Activated gamma-delta T cell (primary cell): ENCODE data around the gene DIPK1B.

ENCODE experiments used
- DNase-seq: peaks from one replicate; lab custom pipeline; 2025; lab: John Stamatoyannopoulos, UW

DIPK1B gene

DNA sequence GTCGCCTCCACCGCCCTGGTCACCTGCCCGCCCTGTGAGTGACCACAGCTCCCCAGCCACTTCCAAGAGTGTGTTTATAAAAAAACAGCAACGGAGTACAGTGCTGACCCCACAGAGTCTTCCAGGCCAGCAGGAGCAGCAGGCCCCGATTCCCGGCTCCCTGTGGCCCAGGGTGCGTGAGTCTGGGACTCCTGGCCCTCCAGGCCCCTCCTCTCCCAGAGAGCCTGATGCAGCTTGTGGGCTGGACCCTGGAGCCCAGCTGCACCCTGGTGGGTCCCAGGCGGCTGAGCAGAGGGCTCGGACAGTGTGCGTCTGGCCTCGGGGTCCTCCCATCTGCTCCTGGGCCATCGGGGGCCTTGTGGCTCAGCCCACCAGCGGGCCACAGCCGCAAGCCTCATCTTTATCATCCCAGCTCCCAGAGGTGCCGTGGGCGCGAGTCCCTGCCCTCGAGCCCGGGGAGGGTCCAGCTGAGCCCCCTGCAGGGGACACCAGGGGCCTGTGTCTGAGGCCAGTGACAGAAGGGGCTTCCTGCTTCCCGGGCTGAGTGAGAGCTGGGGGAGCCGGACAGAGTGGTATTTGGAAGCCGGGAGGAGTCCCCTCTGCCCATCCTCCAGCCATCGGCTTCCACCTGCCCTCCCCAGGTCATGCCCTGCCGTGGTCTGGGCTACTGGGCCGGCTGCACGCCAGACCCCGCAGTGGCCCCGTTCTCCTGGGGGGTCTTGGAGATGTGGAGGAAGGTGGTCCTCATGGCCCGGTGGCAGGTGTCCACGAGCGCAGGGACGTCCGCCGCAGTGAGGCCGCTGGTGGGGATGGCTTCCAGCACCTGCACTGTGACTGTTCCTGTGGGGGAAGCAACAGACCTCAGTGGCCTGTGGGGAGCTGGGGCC lies 39.0 kb upstream of the DIPK1B start:
- DNase-seq = no peak

DNA sequence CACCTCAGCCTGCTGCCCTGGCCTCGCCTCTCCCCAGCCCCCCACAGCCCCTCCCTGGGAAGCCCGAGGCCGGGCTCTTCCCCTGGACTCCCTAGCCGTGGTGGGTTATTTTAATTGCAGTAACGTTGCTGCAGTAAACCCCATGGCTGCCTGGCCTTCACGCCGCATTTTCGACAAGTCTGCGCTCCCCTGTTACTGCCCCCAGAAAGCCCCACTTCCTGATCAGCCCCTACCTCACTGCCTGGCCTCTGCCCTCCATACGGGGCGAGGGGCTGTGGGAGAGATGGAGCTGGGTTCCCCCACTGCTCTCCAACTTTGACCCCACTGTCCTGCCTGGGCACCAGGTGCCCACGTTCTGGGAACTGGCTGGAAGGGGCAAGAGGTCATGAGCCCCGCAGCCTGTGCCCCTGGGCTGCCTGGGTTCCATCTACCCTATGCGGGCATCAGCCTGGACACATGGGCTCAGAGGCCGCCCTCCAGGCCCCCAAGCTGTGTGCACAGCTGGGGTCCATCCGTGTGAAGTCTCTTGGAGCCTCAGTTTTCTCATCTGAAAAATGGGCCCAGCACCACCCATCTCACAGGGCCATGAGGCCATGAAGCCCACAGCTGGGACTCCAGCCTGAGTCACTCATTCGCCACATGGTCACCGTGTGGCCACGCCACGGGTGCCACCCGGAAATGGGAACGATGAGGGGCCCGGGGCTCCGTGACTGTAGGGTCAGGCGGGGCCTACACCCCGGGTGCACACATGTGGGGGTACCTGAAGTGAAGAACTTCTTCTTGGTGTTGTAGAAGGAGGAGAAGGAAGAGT lies 38.2 kb upstream of the DIPK1B start:
- DNase-seq = no peak

DNA sequence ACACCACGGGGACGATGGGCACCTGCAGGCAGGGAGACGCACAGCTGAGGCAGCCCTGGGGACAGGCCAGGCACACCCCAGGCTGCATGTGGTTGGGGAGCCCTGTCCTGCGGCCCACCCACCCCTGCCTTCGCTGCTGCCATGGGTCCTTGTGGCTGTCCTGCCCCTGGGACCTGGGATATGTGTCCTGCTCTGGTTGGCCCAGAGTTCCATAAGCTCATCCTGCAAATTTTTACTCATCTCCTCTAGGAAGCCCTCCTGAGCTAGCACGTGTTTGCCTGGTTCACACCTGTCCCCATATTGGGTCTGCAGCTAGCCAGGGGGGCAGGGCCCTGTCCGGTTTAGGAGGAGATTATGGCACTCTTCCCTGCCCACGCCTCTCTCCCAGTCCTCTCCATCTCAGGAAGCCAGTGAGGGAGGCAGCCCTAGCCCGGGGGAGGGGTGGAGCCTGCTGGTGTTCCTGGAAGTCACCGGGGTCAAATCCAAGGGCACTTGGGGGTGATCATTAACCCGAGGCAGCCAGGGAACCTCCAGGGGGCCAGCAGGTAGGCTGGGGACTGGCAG lies 37.5 kb upstream of the DIPK1B start:
- no peak for DNase-seq

DNA sequence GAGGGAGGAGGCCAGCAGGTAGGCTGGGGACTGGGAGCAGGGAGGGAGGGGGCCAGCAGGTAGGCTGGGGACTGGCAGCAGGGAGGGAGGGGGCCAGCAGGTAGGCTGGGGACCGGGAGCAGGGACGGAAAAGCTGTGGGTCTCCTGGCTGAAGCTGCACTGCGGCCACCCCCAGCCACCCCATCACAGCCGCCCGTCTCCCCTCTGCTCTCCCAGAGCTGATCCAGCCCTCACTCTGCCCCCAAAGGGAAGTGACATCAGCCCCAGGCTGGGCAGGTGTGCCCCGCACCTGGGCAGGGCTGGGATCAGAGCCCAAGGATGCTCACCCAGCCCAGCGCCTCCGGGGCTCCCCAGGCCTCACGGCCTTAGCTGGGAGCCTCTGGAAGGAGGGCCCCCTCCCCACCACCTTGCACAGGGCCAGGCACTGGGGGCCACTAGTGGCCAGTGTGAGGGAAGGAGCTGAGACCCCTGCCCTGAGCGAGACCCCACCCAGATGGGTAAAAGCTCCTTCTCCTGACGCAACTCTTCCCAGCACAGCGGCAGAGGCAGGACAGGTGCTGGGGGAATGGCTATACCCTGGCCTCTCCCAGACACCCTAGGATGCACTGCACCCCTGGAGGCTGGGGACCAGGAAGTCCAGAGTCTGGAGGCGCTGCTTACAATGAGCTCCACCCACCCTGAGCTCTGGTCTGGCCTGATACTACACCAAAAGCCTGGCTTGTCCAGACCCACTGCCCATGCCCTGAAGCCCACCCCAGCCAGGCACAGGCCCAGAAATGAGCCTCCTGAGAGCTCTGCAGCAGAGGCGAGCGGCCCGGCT lies 36.7 kb upstream of the DIPK1B start:
- DNase-seq = no peak

DNA sequence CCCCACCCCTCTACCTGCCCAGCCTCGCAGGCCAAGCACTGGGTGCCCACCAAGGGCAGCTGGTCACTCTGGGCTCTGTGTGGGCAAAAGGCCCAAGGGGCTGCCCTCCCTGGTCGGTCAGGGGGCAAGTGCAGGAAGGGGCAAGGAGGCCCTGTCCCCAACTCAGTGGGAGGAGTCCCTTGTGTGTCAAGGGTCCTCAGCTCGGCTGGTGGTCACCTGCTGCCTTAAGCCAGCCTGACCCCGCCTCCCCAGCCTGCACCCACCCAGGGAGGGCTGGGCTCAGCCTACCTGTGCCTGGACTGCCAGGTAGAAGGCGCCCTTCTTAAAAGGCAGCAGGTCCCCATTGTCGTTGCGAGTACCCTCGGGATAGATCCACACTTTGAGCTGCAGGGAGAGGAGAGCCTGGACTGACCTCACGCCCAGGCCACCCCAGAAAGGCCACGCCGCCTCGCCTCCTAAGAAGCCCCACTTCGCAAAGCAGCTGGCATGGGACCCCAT lies 36.0 kb upstream of the DIPK1B start:
- DNase-seq = no peak

DNA sequence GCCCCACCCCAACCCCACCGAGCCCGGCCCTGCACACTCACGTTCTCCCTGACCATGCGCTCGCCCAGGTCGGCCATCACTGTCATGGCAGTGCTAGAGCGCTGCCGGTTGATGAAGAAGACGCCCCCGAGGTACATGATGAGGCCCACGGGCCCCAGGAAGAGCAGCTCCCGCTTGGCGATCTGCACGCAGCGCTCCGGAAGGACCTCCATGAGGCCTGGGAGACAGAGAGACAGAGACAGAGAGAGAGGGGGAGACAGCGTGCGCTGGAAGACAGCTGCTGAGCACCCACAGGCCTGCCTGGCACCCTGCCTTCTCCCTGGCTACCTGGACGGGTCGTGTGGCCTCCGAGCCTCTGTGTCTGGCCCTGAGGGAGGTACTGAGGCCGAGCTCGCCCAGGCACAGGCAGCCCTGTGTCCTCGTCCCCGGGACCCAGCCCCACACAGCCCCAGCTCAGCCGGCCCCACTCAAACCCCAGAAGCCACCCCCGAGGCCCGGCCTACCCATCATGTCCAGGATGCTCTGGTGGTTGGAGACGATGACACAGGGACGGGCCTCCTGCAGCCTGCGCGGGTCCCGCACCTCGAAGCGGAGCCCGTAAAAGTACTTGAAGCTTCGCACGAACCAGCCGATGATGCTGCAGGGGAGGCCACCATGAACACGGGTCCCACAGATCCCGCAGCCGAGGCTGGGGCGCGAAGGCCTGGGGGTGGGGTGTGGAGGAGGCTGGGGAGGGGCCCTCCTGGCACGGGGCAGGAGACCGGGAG lies 35.3 kb upstream of the DIPK1B start:
- DNase-seq = no peak

DNA sequence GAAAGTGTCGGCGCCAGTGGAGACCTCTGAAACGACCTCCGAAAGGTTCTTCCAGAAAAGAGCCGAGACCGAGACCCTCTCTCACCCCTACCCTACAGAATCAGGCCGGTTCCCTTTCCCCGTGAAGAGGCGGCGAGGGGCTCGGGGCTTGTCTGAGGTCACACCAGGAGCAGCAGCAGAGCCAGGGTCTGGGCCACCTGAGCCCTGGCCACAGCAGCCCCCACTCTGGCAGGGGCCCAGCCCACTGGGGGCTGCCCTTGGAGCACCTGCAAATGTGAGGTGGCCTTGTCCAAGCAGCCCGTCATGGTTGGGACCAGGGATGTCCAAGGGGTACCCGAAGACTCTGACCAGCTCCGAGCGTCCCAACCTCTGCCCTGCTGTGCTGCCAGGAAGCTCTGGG lies 34.3 kb upstream of the DIPK1B start:
- DNase-seq = no peak

DNA sequence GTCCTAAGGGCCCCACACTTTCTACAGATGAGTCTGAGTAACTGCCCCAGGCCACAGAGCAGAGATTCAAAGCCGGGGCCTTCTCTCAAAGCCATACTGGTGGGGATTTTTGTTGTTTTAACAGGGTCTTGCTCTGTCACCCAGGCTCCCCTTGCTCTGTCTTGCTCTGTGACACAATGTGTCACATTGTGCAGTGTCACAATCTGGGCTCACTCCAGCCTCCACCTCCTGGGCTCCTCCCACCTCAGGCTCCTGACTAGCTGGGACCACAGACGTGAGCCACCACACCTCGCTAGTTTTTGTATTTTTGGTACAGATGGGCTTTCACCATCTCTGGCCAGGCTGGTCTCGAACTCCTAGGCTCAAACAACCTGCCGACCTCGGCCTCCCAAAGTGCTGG lies 33.7 kb upstream of the DIPK1B start:
- no peak for DNase-seq

DNA sequence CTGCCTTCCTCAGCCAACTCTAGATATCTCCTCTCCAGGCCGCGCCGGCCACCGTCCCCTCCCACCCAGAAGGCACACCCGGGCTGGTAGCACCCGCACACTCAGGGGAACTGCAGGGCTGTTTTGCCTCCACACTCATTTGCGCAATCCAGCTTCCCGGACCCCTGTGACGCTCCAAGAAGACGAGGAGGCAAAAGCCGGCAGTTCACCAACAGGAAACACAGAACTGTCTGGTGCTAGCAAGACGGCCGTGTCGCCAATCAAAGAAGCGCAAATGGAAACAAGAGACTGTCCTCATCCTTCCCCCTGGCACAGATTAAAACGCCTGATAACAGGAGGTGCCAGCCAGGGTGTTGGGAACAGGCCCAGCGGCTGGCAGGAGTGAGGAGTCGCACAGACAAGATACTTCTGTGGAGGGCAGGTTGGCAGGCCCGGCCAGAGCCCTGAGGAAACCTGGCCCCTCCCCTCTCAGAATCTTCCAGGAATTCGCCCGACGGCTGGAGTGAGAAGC lies 32.9 kb upstream of the DIPK1B start:
- DNase-seq = no peak

DNA sequence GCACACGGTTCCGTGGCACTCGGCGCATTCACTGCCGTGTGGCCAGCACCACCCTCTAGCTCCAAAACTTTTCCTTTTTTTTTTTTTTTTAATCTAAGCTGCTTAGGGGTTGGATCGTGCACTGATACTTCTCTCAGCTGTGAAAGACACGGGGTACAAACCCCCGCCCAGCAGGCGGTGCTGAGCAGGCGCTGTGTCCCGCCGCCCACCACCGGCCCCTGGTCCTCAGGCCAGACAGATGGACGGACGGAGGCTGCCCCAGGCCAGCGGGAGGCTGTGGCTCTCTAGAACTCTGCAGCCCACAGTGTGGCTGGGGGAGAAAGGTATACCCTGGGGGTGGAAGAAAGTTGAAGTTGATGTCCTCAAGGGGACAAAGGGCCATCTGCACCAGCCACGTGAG lies 31.3 kb upstream of the DIPK1B start:
- no peak for DNase-seq

DNA sequence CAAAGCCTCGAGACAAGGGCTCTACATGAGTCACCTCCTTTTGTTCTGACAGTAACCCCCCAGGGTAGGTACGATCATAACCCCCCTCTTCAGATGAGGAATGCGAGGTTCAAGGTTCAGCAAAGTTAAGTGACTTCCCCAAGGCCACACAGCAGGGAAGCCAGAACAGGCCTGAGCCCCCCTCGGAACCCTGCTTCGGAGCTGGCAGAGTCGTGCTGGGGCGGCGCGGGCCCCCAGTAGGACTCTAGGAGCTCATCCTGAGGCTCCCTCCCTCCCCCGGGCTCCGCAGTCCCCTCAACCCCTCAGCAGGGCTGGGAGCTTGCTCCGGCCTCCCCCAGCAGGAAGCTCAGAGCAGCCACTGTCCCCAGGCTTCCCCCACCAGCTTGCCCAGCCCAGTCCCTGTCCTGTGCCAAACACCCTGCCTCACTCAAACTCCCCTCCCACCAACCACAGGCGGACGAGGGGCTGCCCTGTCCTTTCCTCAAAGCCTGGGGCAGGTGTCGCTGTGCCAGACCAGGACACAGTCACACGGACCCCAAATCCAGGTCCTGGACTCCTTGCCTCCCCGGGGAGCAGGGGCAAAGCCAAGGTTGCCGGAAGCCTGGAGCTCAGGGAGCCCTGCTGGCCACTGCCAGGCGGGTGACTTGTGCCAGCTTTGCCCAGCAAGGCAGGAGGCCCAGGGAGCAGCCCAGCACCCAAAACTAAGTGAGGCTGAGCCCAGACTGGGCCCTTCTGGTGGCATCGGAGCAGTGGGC lies 30.2 kb upstream of the DIPK1B start:
- no peak for DNase-seq

DNA sequence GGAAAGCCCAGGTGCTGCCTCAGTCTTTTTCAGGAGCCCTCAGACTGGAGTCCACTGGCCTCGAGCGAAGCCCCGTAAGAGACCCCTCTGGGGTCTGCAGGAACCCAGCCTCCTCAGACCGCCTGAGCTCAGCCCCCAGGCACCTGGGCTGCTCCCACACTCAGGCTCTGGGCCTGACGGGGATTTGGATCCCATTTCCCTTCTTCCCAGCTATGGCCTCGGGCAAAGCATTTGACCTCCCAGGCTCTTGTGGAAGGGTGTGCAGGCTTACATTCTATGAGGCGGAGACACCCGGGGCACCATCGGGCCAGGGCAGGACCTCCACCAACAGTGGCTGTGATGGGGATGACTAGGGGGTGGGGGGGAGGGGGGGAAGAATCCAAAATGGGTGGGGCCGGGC lies 29.7 kb upstream of the DIPK1B start:
- no peak for DNase-seq

DNA sequence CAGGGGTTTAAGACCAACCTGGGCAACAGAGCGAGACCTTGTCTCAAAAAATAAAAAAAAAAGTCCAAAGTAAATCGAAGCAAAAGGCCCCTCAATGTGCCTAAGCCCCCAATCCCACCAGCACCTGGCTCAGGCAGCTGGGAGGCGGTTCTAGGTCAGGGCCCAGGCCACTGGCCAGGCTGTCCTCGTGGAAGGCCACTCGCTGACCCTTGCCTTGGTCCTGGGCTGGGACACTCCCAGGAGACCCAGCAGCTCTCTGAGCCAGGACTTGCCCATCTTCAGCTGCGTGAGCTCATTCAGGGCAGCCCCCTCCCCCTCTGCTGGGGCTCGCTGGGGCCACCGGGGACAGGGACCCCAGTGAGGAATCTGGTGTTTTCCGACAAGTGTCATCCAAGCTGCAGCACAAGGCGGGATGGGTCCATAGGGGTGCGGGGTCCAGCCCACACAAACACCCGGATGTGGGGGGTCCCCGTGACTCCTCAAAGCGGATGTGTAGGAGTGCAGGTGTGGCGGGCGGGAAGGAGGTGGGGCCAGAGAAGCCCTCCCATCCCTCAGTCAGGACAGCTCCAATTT lies 29.1 kb upstream of the DIPK1B start:
- no peak for DNase-seq

DNA sequence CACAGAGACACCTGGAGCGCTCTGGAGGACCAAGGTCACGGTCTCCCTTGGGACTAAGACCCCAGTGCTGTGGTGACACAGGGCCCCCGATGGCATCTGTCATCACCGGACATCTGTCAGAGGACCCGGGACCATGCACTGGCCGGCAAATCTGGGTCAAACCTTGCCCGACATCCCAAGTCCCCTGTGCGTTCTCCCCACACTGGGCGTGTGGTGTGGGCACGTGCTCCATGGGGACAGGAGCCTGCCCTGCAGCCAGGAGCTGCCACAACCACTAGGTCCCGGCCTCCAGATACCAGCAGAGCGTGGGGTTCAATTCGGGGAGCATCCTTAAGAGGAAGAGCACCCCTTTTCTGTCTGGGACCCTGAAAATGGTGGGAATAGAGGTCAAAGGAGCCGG lies 28.6 kb upstream of the DIPK1B start:
- DNase-seq = no peak

DNA sequence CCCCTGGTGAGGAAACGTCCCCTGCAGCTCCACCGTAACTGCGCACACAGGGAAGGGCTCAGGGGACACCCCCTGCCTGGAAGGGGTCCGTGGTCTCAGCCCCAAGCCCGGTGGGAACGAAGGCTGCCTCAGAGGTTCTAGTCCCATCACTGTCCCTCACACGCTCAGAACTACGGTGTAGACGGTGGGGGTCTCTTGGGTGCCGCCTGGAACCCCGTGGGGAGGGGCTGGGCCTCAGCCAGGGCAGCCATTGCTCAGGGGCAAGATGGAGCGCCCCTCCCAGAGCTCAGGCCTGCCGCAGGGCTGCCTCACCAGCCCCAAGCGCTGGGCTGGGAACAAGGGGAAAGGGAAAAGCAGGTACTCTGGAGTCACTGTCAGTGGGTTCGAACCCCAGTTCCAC lies 28.0 kb upstream of the DIPK1B start:
- no peak for DNase-seq

DNA sequence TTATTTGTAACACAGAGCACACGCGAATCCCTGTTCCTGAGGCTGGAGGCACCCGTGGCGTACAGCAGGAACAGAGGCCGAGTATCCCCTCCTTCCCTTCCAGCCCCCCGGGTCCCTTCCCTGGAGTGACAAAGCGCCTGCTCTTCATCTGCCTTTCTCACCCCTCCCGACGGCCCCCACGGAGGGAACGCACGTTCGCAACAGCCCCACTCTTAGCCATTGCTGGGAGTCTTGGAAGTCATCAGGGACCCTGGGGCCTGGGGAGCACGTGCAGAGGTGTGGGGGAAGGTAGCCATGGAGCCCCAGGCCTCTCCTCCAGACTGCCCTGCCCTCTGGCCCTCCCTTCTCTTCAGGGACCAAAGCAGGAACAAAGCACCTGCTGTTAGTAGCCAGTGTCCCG lies 27.6 kb upstream of the DIPK1B start:
- DNase-seq = no peak

DNA sequence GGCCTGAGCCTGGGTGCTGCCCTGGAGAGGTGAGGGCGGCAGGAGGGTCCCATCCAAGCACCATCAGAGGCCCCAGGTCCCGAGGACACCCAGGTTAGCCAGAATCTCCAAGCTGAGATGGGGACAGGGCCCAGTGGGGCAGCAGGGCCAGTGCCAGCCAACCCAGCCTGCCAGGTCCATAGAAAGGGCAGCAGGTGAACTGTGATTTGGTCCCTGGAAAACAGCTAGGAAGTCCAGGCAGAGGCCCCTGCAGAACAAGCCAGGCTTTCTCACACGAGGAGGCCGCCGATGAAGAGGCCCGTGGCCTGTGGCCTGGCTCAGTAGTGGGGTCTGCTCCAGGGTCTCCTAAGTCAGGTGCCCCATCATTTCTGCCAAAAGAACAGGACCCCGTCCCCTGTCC lies 27.2 kb upstream of the DIPK1B start:
- no peak for DNase-seq

DNA sequence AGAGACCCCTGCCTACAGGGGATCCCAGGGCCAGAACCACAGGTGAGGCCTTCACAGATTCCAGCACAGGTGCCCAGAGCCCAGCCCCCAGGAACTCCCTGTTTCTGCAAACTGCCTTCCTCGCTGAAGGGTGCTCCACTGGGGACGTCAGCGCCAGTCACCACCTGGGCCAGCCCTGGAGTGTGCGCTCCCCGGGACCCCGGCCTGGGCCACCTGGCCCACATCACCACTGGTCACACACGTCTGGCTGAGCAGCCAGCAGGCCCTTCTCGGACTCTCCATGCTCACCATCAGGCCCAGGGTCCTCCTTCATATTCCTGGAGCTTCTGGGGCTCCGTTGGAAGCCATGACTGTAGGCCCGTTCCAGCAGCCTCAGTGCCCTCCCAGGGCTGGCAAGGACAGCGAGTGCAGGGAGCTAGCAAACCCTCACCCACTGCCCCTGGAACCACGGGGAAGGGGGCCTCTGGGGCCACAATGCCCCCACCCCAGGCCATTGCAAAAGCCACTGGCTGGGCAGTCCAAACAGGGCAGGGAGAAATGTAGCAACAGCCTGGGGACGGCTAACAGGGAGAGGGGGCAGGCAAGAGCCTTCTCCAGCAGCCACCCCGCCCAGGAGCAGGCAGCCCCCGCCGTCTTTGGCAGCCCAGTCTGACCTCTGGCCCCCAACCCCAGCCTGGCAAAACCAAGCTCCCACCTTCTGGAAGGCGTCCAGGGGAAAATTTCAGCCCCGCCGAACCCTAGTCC lies 26.4 kb upstream of the DIPK1B start:
- no peak for DNase-seq

DNA sequence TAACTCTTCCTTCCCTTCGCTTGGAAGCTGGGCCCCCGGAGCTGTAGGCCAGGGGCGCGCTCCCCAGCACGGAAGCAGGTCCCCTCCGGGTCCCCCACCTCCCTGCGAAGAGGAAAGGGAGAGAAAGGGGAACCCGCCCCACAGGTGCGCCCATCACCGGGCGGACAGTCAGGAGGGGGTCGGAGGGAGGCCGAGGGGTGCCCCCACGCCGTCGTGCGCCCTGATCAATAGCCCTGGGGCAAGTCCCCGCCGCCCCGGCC lies 25.9 kb upstream of the DIPK1B start:
- DNase-seq = no peak
